CD14-positive monocyte (primary cell): Measurements from ENCODE around the gene GPR137C. TPM values are rescaled to one million over a fixed set of nuclear protein-coding genes. Genes with fewer than 3 reads are reported as not detected.

Source experiments
- DNase-seq, 3 donors: peaks; one replicate each; pipeline ENCODE4 v3.0.0-alpha.2; 2011 to 2022
- H2AFZ ChIP-seq: 2 replicates; pipeline ENCODE4 v1.6.0; 2012; ENCODE audit warnings: mild to moderate bottlenecking, low read depth, low read length, inconsistent platforms; ENCODE audit not compliant: insufficient read depth, poor library complexity, severe bottlenecking
- H3K27ac ChIP-seq, 2 donors: 1 replicate in 1 of 2; 2 replicates in 1 of 2; pipeline ENCODE4 v1.5.1; 2012 to 2013; ENCODE audit warnings: low read length in 2 of 2, control low read depth in 1 of 2, inconsistent platforms in 1 of 2, low read depth in 1 of 2, mild to moderate bottlenecking in 1 of 2
- H3K27me3 ChIP-seq, 2 donors: one replicate each; pipeline versions ENCODE4 v1.6.0 to v1.6.1; 2011 to 2013; ENCODE audit warnings: low read length in 2 of 2; ENCODE audit not compliant: control insufficient read depth in 2 of 2, insufficient read depth in 2 of 2
- H3K36me3 ChIP-seq, 2 donors: replicated peaks in 1 of 2; 1 replicate in 1 of 2; 2 replicates in 1 of 2; pipeline versions ENCODE4 v1.5.1 to v1.6.1; 2012 to 2013; ENCODE audit warnings: low read length in 2 of 2, control low read depth in 1 of 2, inconsistent platforms in 1 of 2, mild to moderate bottlenecking in 1 of 2; ENCODE audit not compliant: insufficient read depth in 2 of 2, control insufficient read depth in 1 of 2
- H3K4me1 ChIP-seq, 2 donors: 1 replicate in 1 of 2; 2 replicates in 1 of 2; pipeline versions ENCODE4 v1.5.1 to v1.6.1; 2012 to 2013; ENCODE audit warnings: low read length in 2 of 2, control low read depth in 1 of 2, inconsistent platforms in 1 of 2, mild to moderate bottlenecking in 1 of 2, moderate library complexity in 1 of 2; ENCODE audit not compliant: insufficient read depth in 2 of 2, control insufficient read depth in 1 of 2
- H3K4me2 ChIP-seq: replicated peaks from 2 replicates; pipeline ENCODE3; 2012; ENCODE audit warnings: low read length, moderate library complexity, mild to moderate bottlenecking; ENCODE audit not compliant: poor library complexity, severe bottlenecking; ENCODE audit errors: extremely low read depth
- H3K4me3 ChIP-seq, 3 experiments: fragments of 200-600 bp in 1 of 3; sonication (generic) in 1 of 3; replicated peaks in 1 of 3; 1 replicate in 2 of 3; 2 replicates in 1 of 3; pipeline ENCODE4 v1.5.1; 2011 to 2013; ENCODE audit warnings: low read length in 3 of 3, mild to moderate bottlenecking in 3 of 3, control low read depth in 2 of 3, low read depth in 2 of 3, inconsistent platforms in 1 of 3, moderate library complexity in 1 of 3
- H3K79me2 ChIP-seq: 2 replicates; pipeline ENCODE4 v1.6.0; 2012; ENCODE audit warnings: mild to moderate bottlenecking, control low read depth, inconsistent platforms, low read length, moderate library complexity; ENCODE audit not compliant: insufficient read depth
- H3K9ac ChIP-seq: 2 replicates; pipeline ENCODE4 v1.6.0; 2017; ENCODE audit warnings: low read length, mild to moderate bottlenecking; ENCODE audit not compliant: insufficient read depth, poor library complexity, severe bottlenecking
- H3K9me3 ChIP-seq, 2 donors: replicated peaks in 1 of 2; 1 replicate in 1 of 2; 2 replicates in 1 of 2; pipeline versions ENCODE4 v1.5.1 to v1.6.1; 2012 to 2013; ENCODE audit warnings: low read length in 2 of 2, control low read depth in 1 of 2; ENCODE audit not compliant: control insufficient read depth in 1 of 2, insufficient read depth in 1 of 2
- H4K20me1 ChIP-seq: 2 replicates; pipeline ENCODE4 v1.6.0; 2012; ENCODE audit warnings: mild to moderate bottlenecking, low read length, control low read depth, moderate library complexity; ENCODE audit not compliant: insufficient read depth
- H3K27ac Mint-ChIP-seq, 7 donors: one replicate each; pipeline ENCODE4 v1.8.0; 2020; ENCODE audit warnings: mild to moderate bottlenecking in 7 of 7, mixed read lengths in 7 of 7, moderate library complexity in 6 of 7, inconsistent platforms in 2 of 7
- H3K27me3 Mint-ChIP-seq, 3 donors: one replicate each; pipeline ENCODE4 v1.8.0; 2021 to 2022; ENCODE audit warnings: low read depth in 3 of 3, mild to moderate bottlenecking in 3 of 3, mixed read lengths in 3 of 3, moderate library complexity in 3 of 3, inconsistent platforms in 1 of 3
- H3K36me3 Mint-ChIP-seq, 2 donors: one replicate each; pipeline ENCODE4 v1.8.0; 2020; ENCODE audit warnings: mixed read lengths in 2 of 2, inconsistent platforms in 1 of 2, mild to moderate bottlenecking in 1 of 2
- H3K4me1 Mint-ChIP-seq: one replicate; pipeline ENCODE4 v1.8.0; 2020; ENCODE audit warnings: mild to moderate bottlenecking, mixed read lengths
- H3K4me3 Mint-ChIP-seq, 2 donors: one replicate each; pipeline ENCODE4 v1.8.0; 2020; ENCODE audit warnings: mild to moderate bottlenecking in 2 of 2, mixed read lengths in 2 of 2, moderate library complexity in 1 of 2
- H3K9me3 Mint-ChIP-seq, 7 donors: one replicate each; pipeline ENCODE4 v1.8.0; 2020 to 2022; ENCODE audit warnings: mixed read lengths in 7 of 7, mild to moderate bottlenecking in 6 of 7, moderate library complexity in 6 of 7, inconsistent platforms in 2 of 7
- WGBS: methylation state at CpG from one replicate; pipeline ENCODE4 v1.1.5; 2013; ENCODE audit warnings: missing lambda C conversion rate; ENCODE audit not compliant: insufficient coverage; 5-methylcytosine and 5-hydroxymethylcytosine counted together
- intact Hi-C, 2 donors: fragments of 100-400 bp; cut with micrococcal nuclease; formaldehyde crosslinking; loops; one replicate each; pipeline versions ENCODE4 v1.15.0 to v1.15.1; 2023
- polyA plus RNA-seq, 3 donors: library from polyadenylated mRNA; depleted of rRNA in 1 of 3; unstranded in 2 of 3; stranded (reverse) in 1 of 3; fragments of 300-500 nt in 2 of 3; fragments of >200 nt in 1 of 3; fragmentation: Illumina TruSeq in 2 of 3; gene quantifications; 1 replicate in 2 of 3; 2 replicates in 1 of 3; pipeline ENCODE4 v1.2.3, GENCODE V29; 2012 to 2021
- TF ChIP-seq, protein P1 (sequence below): fragments of 200-600 bp; IDR thresholded peaks from one replicate; pipeline ENCODE4 v1.8.0; 2022; ENCODE audit warnings: antibody characterized with exemption, mild to moderate bottlenecking

GPR137C gene
- polyA plus RNA-seq, 3 donors = 0.04 TPM; not detected in 2

DNA sequence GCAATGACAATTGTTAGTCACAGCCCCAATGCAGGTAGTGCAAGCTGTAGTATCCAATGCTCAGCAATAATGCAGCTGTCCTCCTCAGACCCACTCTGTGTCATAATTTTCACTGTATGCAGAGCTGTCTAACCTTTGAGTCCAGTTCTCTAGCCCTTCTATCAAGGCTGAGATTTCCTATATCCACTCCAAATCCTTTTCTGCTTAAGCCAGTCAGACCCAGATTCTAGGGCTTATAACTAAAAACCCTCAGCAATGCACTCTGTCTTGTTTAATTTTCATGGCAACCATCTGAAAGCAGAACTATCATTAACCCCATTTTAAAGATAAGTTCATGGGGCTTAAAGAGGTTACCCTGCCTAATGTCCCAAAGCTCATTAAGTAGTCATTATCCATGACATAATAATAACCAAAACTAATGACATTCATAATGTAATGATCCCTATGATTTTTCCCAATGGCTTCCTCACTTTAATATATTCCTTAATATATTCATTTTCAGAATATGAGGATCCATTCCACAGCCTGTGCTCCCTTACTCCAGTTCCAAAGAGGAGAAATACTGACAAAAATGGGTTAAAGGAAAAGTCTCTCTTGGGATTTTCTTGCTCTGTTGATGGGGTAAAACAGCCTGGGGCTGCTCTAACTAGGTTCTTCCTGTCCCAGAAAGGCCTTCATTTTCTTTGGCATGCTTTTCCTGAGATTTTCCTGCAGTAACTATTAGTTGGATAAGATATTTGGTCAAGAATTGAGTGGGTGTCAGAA is 29.9 kb upstream of the GPR137C start:
- Mint-ChIP-seq H3K9me3 (no peaks in the 10 kb centered on the region), H3K4me1 (no peaks in the 10 kb centered on the region), H3K4me3 (no peak overlapping the region), H3K27me3 (peaks cover 0 to 2% (median 0%) of the 10 kb centered on the region in 3 donors), H3K27ac (no peak overlapping the region), H3K36me3 (peaks cover 0 to 3% of the 10 kb centered on the region in 2 donors)
- Histone ChIP-seq H3K9ac (no peak overlapping the region), H3K27ac (no peak overlapping the region), H3K9me3 (no peaks in the 10 kb centered on the region), H4K20me1 (no peaks in the 10 kb centered on the region), H3K4me3 (no peak overlapping the region), H3K36me3 (no peaks in the 10 kb centered on the region), H3K27me3 (no peaks in the 10 kb centered on the region), H2AFZ (no peak overlapping the region), H3K4me2 (no peak overlapping the region), H3K79me2 (no peaks in the 10 kb centered on the region), H3K4me1 (no peaks in the 10 kb centered on the region)
- no peak for DNase-seq
- TF ChIP-seq, protein P1, sequence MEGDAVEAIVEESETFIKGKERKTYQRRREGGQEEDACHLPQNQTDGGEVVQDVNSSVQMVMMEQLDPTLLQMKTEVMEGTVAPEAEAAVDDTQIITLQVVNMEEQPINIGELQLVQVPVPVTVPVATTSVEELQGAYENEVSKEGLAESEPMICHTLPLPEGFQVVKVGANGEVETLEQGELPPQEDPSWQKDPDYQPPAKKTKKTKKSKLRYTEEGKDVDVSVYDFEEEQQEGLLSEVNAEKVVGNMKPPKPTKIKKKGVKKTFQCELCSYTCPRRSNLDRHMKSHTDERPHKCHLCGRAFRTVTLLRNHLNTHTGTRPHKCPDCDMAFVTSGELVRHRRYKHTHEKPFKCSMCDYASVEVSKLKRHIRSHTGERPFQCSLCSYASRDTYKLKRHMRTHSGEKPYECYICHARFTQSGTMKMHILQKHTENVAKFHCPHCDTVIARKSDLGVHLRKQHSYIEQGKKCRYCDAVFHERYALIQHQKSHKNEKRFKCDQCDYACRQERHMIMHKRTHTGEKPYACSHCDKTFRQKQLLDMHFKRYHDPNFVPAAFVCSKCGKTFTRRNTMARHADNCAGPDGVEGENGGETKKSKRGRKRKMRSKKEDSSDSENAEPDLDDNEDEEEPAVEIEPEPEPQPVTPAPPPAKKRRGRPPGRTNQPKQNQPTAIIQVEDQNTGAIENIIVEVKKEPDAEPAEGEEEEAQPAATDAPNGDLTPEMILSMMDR = no peak
- intact Hi-C loops = no loop called here

DNA sequence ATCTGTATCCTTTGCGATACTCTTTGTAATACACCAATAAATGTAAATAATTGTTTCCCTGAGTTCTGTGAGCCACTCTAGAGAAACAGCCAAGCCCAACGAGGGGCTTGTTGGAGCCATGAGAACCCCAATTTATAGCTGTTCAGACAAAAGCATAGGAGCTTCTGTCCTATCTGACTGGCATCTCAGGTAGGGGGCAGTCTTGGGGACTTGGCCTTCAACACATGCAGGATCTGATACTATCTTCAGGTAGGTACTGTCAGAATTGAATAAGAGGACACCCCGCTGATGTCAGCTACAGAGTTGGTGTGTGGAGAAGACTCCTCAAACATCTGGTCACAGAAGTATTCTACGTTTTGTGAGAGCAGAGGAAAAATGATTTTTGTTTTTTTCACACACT is 25.6 kb upstream of the GPR137C start:
- Mint-ChIP-seq H3K4me3 (no peak overlapping the region), H3K36me3 (peaks cover 0 to 3% of the 10 kb centered on the region in 2 donors), H3K4me1 (no peaks in the 10 kb centered on the region), H3K9me3 (no peaks in the 10 kb centered on the region), H3K27me3 (no peaks in the 10 kb centered on the region), H3K27ac (peak overlapping the region in 1 of 7 donors; percentile 24)
- no peak overlapping the region for H3K4me3 ChIP-seq
- H3K4me2 ChIP-seq = no peak overlapping the region
- intact Hi-C loops = no loop called here
- H3K36me3 ChIP-seq = no peaks in the 10 kb centered on the region
- H4K20me1 ChIP-seq = no peaks in the 10 kb centered on the region
- H3K9me3 ChIP-seq = no peaks in the 10 kb centered on the region
- no peak overlapping the region for H3K27ac ChIP-seq
- no peak for DNase-seq
- no peaks in the 10 kb centered on the region for H3K4me1 ChIP-seq
- 100% methylated on average over 1 of the region's 4 CpGs for WGBS
- no peaks in the 10 kb centered on the region for H3K27me3 ChIP-seq
- H3K9ac ChIP-seq = no peak overlapping the region
- TF ChIP-seq, protein P1 = no peak
- H3K79me2 ChIP-seq = no peaks in the 10 kb centered on the region
- H2AFZ ChIP-seq = no peak overlapping the region
